ENCODE measurements around the gene IL12B. TPM values are rescaled to one million over a fixed set of nuclear protein-coding genes. Genes with fewer than 3 reads are reported as not detected.

The IL12B gene
- total RNA-seq, 4 donors from 2014 or later: not detected

DNA sequence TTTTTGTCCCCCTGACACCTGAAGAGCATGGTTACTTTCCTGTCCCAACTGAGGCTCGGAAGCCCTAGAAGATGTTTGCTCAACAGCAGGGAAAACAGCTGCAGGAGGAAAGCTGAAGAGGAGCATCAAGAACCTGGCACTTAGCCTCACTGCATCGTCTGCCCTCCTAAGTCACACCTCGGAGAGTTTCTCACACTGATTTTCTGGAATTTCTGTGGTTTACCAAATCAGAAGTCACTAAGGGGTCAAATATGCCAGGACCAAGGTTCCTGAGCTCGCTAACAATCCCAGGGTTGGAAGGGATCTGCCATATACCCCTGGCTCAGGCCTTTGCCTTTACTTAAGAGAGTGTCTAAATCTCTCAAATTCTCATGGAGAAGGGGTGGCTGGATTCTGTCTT is 5.3 kb downstream of the IL12B start:
- H3K4me1 ChIP-seq: no peaks in the 10 kb centered on the region
- no peaks in the 10 kb centered on the region for H3K9me3 ChIP-seq
- H3K36me3 ChIP-seq: no peaks in the 10 kb centered on the region
- no peak overlapping the region for H3K4me3 ChIP-seq
- no peaks in the 10 kb centered on the region for H3K27me3 ChIP-seq
- TF ChIP-seq POLR2A (IDR thresholded peaks at IDR 0.05) (no peak), CTCF (IDR thresholded peaks at IDR 0.05) (no peak)
- H3K27ac ChIP-seq: no peak overlapping the region
- no peak for DNase-seq

GRCh38 chr5:159324102-159324755 is 6.1 kb downstream of the IL12B start:
- Histone ChIP-seq H3K36me3 (no peaks in the 10 kb centered on the region), H3K4me1 (no peaks in the 10 kb centered on the region), H3K4me3 (no peak overlapping the region), H3K27ac (no peak overlapping the region), H3K27me3 (no peaks in the 10 kb centered on the region), H3K9me3 (no peaks in the 10 kb centered on the region)
- TF ChIP-seq POLR2A (IDR thresholded peaks at IDR 0.05) (no peak), CTCF (IDR thresholded peaks at IDR 0.05) (no peak)
- DNase-seq: no peak

GRCh38 chr5:159322180-159322579 is 8.1 kb downstream of the IL12B start:
- H3K4me1 ChIP-seq: no peaks in the 10 kb centered on the region
- no peaks in the 10 kb centered on the region for H3K36me3 ChIP-seq
- no peak overlapping the region for H3K27ac ChIP-seq
- TF ChIP-seq CTCF (IDR thresholded peaks at IDR 0.05) (no peak), POLR2A (IDR thresholded peaks at IDR 0.05) (no peak)
- no peak overlapping the region for H3K4me3 ChIP-seq
- no peak for DNase-seq
- H3K9me3 ChIP-seq: no peaks in the 10 kb centered on the region
- H3K27me3 ChIP-seq: no peaks in the 10 kb centered on the region

GRCh38 chr5:159319832-159320231 is 10.5 kb downstream of the IL12B start:
- Histone ChIP-seq H3K27me3 (no peaks in the 10 kb centered on the region), H3K36me3 (no peaks in the 10 kb centered on the region), H3K9me3 (no peaks in the 10 kb centered on the region), H3K27ac (no peak overlapping the region), H3K4me3 (no peak overlapping the region), H3K4me1 (no peaks in the 10 kb centered on the region)
- no peak for TF ChIP-seq POLR2A (IDR thresholded peaks at IDR 0.05)
- TF ChIP-seq CTCF (IDR thresholded peaks at IDR 0.05): no peak
- no peak for DNase-seq

GRCh38 chr5:159319363-159319762 is 10.9 kb downstream of the IL12B start:
- TF ChIP-seq CTCF (IDR thresholded peaks at IDR 0.05) (no peak), POLR2A (IDR thresholded peaks at IDR 0.05) (no peak)
- H3K27ac ChIP-seq: no peak overlapping the region
- H3K36me3 ChIP-seq: no peaks in the 10 kb centered on the region
- no peak for DNase-seq
- H3K9me3 ChIP-seq: no peaks in the 10 kb centered on the region
- no peaks in the 10 kb centered on the region for H3K27me3 ChIP-seq
- H3K4me3 ChIP-seq: no peak overlapping the region
- H3K4me1 ChIP-seq: no peaks in the 10 kb centered on the region

DNA sequence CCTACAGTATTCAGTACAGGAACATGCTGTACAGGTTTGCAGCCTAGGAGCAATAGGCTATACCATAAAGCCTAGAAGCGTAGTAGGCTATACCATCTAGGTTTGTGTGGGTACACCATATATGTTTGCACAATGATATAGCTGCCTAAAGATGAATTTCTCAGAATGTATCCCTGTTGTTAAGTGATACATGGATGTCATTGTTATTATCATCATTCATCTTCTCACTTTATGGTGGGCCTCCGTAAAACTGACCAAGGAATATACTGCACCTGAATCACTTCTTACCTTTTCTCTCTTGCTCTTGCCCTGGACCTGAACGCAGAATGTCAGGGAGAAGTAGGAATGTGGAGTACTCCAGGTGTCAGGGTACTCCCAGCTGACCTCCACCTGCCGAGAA is 11.8 kb downstream of the IL12B start:
- Histone ChIP-seq H3K36me3 (no peaks in the 10 kb centered on the region), H3K4me1 (no peaks in the 10 kb centered on the region), H3K27ac (no peak overlapping the region), H3K27me3 (no peaks in the 10 kb centered on the region), H3K9me3 (no peaks in the 10 kb centered on the region), H3K4me3 (no peak overlapping the region)
- TF ChIP-seq POLR2A (IDR thresholded peaks at IDR 0.05): no peak
- no peak for TF ChIP-seq CTCF (IDR thresholded peaks at IDR 0.05)
- DNase-seq: no peak
